Epithelial cell of prostate (primary cell): ENCODE measurements around the gene DPEP2NB.
"Not testable (repeated sequence)": the region's sequence is repeated elsewhere in the genome, so short reads cannot be mapped to it uniquely, and the experiment has no call there.

Experiments used
- DNase-seq: peaks from one replicate; pipeline ENCODE4 v3.0.0-alpha.2; 2011; ENCODE audit warnings: low read depth, low spot score
- H3K27ac ChIP-seq: fragments of 450-650 bp; 2 replicates; pipeline ENCODE4 v1.5.1; 2017; ENCODE audit warnings: mild to moderate bottlenecking

The DPEP2NB gene

GRCh38 chr16:68019167-68019680 lies 3.5 kb upstream of the DPEP2NB start:
- H3K27ac ChIP-seq: no peak overlapping the region
- no peak for DNase-seq

- peak; percentile 39 for DNase-seq
- H3K27ac ChIP-seq: peak overlapping the region; percentile 53
These were observed 2.3 kb downstream of the DPEP2NB start for GRCh38 chr16:68013440-68013839.

GRCh38 chr16:68009872-68010271 lies 5.8 kb downstream of the DPEP2NB start:
- not testable (repeated sequence) for H3K27ac ChIP-seq, DNase-seq

GRCh38 chr16:68009157-68009735 lies 6.5 kb downstream of the DPEP2NB start:
- no peak for DNase-seq
- H3K27ac ChIP-seq: no peak overlapping the region

GRCh38 chr16:68005786-68006286 lies 9.9 kb downstream of the DPEP2NB start:
- peak; percentile 58 for DNase-seq
- peak overlapping the region; percentile 78 for H3K27ac ChIP-seq

GRCh38 chr16:68005211-68005610 lies 10.5 kb downstream of the DPEP2NB start:
- DNase-seq: no peak
- H3K27ac ChIP-seq: peak overlapping the region; percentile 78

- peak overlapping the region; percentile 3 for H3K27ac ChIP-seq
- no peak for DNase-seq
These were observed 12.7 kb downstream of the DPEP2NB start for GRCh38 chr16:68003031-68003430.

- H3K27ac ChIP-seq: no peak overlapping the region
- no peak for DNase-seq
These were observed 15.3 kb downstream of the DPEP2NB start for GRCh38 chr16:68000450-68000849.

- H3K27ac ChIP-seq: no peak overlapping the region
- DNase-seq: no peak
These were observed 15.7 kb downstream of the DPEP2NB start for GRCh38 chr16:67999985-68000384.

- DNase-seq, H3K27ac ChIP-seq: not testable (repeated sequence)
These were observed 16.7 kb downstream of the DPEP2NB start, which contains the start of gene DPEP2 for GRCh38 chr16:67998779-67999688. TSS of gene DPEP2 (minus strand) at chr16:67999484. CDS start at chr16:67993212, 6,272 bp downstream.

GRCh38 chr16:67998231-67998778 lies 17.4 kb downstream of the DPEP2NB start:
- not testable (repeated sequence) for DNase-seq, H3K27ac ChIP-seq

GRCh38 chr16:67996666-67997065 lies 19.0 kb downstream of the DPEP2NB start:
- H3K27ac ChIP-seq: no peak overlapping the region
- DNase-seq: no peak

GRCh38 chr16:67995423-67995822 lies 20.3 kb downstream of the DPEP2NB start:
- H3K27ac ChIP-seq: no peak overlapping the region

GRCh38 chr16:67994040-67994408 lies 21.7 kb downstream of the DPEP2NB start:
- not testable (repeated sequence) for DNase-seq, H3K27ac ChIP-seq

More at GRCh38 chr16:67995423-67995822, 20.3 kb downstream of the DPEP2NB start:
- DNase-seq: no peak

- no peak for DNase-seq
- H3K27ac ChIP-seq: no peak overlapping the region
These were observed 22.3 kb downstream of the DPEP2NB start for GRCh38 chr16:67993207-67994039.

- DNase-seq: no peak
- H3K27ac ChIP-seq: no peak overlapping the region
These were observed 23.0 kb downstream of the DPEP2NB start for GRCh38 chr16:67992661-67993206.

- DNase-seq: no peak
- H3K27ac ChIP-seq: no peak overlapping the region
These were observed 25.7 kb downstream of the DPEP2NB start for GRCh38 chr16:67990018-67990386.

GRCh38 chr16:67989322-67990017 lies 26.2 kb downstream of the DPEP2NB start:
- no peak for DNase-seq
- no peak overlapping the region for H3K27ac ChIP-seq

- H3K27ac ChIP-seq: no peak overlapping the region
- DNase-seq: no peak
These were observed 27.0 kb downstream of the DPEP2NB start for GRCh38 chr16:67988675-67989074.
